Body of pancreas (tissue), 4 donors: ENCODE data around the gene PPP1R15B.

Experiments used
- POLR2A ChIP-seq, 3 donors: fragments of 450-650 bp; IDR thresholded peaks; one replicate each; pipeline ENCODE4 v1.6.1; 2016; ENCODE audit warnings: antibody characterized with exemption in 3 of 3, mild to moderate bottlenecking in 2 of 3
- TF ChIP-seq, protein P1 (sequence below), 7 experiments: fragments of 450-650 bp in 4 of 7; fragments of 200-600 bp in 3 of 7; sonication (generic) in 3 of 7; IDR thresholded peaks; one replicate each; pipeline ENCODE4 v1.5.1; 2016 to 2019; ENCODE audit warnings: antibody characterized with exemption in 7 of 7

- TF ChIP-seq, protein P1, sequence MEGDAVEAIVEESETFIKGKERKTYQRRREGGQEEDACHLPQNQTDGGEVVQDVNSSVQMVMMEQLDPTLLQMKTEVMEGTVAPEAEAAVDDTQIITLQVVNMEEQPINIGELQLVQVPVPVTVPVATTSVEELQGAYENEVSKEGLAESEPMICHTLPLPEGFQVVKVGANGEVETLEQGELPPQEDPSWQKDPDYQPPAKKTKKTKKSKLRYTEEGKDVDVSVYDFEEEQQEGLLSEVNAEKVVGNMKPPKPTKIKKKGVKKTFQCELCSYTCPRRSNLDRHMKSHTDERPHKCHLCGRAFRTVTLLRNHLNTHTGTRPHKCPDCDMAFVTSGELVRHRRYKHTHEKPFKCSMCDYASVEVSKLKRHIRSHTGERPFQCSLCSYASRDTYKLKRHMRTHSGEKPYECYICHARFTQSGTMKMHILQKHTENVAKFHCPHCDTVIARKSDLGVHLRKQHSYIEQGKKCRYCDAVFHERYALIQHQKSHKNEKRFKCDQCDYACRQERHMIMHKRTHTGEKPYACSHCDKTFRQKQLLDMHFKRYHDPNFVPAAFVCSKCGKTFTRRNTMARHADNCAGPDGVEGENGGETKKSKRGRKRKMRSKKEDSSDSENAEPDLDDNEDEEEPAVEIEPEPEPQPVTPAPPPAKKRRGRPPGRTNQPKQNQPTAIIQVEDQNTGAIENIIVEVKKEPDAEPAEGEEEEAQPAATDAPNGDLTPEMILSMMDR (IDR thresholded peaks at IDR 0.05) = no peak
- TF ChIP-seq POLR2A (IDR thresholded peaks at IDR 0.05) = no peak
Measured at GRCh38 chr1:204453141-204453772, 41.6 kb upstream of the PPP1R15B start.
